HUDEP-2 (cell line): ENCODE results near the gene TBRG1.

Source experiments
- DNase-seq, 76 experiments: peaks; one replicate each; lab custom pipeline; 2025; ENCODE audit not compliant: unreplicated experiment in 76 of 76; lab: John Stamatoyannopoulos, UW

Gene TBRG1

DNA sequence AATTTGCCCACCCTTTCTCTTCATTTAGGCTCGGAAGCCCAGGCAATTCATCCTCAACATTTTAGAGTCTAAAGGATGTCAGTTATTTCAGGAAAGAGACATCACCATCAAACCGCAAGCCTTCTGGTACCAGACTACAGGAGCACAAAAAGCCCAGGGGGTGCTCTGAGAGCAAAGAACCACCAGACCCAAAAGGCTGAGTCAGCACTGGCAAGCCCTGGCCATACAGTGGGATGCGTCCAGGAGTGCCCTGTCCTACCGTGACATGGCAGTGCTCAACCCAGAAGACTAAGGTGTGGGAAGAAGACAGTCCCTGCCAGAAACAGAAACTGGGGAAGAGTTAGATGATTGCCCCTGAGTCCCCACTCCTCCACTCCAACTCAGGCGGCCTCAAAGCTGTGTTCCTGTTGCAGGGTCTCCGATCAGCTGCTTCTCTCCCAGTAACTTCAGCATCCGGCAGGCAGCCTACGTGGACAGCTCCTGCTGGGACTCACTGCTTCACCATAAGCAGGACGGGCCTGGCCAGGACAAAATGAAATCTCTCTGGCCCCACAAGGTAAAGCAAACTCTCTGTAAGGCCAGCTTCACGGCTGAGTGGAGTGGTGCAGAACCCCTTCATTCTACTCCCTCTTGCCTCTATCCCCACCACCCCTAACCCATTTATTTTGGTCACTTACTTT lies 10.0 kb upstream of the TBRG1 start:
- DNase-seq, result no peak

DNA sequence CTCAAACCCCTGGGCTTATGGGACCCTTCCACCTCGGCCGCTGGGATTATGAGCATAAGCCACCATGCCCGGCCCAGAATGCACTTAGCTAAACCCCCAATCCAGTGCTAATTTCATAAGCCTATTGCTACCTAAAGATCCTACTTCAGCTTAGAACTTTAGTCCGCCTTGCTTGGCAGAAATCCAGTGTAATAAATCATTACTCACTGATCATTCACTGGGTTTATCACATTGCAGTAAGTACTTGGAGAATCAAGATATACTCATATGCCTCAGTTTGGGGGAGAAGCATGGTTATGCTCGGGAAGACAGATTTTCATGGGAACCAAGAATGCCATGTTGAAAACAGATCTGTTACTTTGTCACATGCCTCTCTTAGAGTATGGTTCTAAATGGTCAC lies 3.8 kb upstream of the TBRG1 start:
- DNase-seq, result no peak

DNA sequence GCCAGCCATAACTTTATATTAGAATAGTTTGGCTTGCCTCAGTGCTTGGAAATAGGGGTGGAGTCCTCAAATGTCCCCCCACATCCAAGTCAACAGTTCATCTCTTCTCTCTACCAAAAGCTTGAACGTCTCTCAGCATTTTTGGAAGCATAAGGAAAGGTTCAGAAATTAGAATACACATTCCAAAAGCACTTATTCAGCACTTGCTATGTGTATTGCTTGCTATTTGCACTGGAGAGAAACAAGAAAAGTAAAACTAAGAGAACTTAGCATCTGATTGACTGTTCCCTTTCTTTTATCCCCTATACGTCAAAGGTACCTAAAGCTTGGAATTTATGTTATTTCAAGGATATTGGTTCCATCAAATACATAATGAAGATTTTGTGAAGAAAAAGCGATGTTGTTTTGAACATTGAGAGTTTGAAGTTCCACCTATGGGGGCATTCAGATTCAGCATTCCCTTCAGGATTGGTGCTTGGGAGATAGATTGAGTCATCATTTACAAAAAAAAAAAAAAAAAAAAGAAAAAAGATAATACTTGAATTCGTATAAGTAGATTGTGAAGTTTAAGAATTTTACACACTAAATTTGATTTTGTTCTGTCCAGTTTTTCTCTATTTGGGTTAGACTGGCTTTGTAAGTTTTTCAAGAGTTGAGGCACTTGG lies 1.3 kb downstream of the TBRG1 start:
- no peak for DNase-seq

DNA sequence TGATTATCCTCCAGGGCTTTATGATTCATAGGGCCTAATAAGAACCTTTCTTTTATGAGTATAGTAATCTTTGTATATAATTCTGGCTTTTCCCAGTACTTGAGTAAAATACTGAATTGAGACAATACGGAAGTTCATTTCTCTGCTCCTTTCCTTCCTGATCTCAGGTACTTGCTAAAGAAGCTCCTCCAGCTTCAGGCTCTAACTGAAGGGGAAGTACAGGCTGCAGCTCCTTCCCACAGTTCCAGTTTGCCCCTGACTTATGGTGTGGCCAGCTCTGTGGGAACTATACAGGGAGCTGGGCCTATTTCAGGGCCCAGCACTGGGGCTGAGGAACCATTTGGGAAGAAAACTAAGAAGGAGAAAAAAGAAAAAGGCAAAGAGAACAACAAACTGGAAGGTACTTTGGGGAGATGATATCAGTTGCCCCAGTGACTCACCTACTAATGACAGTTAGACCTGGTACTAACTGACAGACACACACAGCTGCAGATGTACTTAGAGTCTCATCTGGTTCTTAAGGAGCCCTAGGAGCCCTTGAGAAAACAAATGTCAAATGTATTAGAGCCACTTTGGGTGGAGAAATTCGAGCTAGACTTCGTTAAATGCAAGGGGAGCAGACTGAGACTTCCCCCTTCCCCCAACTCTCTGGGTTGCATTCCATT lies 3.0 kb downstream of the TBRG1 start:
- peak in 2 of 76 experiments; percentile 7 to 24 for DNase-seq

DNA sequence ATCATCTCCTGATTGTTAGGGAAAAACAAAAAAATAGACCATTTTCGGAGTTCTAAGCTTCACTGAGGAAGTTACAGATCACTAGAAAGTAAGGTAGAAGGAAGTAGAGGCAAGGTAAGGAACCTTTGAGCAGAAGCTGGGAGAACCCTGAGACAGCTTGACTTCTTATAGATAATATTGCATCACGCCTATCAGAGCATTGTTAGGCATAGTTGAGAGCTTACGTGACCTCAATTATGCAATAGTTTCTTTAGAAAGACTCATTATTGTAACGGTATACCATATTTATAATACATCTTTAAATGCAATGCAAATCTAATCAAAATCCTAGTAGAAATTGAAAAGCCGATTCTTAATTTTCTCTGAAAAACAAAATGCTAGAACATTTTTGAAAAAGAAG lies 4.9 kb downstream of the TBRG1 start:
- no peak for DNase-seq

DNA sequence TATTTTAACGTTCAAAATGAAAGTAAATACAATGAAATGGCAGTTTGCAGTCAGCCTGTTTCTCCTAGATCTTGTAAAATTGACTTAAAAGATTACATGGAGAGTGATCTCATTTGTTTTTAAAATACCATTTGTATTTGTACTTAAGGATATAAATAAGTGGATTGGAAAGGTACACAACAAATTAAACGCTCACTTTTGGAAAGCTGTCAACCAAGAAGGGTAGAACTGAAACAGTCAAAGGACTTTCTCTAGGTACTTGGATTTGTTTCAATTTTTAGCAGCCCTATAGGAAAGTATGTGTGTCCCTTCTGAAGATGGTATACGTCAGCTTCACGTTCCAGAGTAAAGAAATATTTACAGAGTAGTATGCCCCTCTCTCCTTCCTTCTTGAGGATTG lies 7.3 kb downstream of the TBRG1 start:
- no peak for DNase-seq

DNA sequence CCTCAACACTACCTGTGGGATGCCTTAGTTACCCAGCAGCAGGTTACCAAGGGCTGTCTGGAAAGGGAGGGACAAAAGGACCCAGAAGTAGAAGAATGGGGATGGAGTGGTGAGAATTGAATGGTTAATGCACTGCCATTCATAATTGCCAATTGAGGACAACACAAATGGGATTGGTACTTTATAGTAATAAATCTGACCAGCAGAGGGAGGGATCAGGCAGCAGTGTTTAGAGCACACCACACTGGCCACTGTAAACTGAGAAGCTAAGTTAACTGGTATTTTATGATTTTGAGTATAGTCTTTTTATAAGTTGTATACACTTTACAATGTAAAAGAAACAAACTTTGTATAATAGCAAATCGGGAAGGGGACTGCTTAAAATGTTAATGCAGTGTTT lies 10.7 kb downstream of the TBRG1 start:
- peak in 6 of 76 experiments; percentile 2 to 24 (median 14) for DNase-seq

DNA sequence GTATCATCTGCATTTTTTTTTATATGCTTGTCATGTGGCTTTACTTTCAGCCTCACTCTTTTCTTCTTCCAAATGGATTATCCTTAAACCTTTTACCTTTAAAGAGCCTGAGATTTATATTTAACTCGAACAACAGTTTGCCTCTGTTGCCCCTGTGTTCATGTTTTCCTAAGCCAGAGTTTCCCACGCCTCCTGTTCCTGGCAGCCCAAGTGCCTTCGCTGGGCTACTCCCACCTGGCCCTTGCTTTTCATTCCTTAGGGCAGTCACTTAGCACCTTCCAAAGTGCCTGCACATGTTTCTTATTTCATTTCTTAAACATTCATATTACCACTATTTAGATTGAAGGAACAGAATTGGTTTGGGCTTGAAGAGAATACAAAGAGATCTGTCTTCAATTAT lies 13.3 kb downstream of the TBRG1 start:
- no peak for DNase-seq

DNA sequence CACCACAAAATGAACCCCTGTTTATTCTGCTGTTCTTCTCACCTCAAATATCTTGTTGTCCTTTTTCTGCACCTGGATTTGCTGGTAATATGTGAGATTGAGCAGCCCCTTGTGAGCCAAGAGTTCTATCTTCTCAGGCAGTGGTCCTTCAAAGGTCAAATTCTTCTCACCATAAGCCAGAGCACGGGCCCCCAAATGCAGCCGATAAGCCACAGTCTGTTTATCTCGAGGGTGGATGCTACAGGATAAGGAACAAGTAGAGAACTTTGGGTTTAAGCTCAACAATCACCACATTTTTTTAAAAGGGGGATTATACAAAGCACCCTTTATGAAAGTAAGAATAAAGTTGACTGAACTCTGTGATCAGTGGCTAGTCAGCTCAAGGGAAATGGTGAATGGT lies 15.8 kb downstream of the TBRG1 start:
- DNase-seq, result peak in 14 of 76 experiments; percentile 3 to 49 (median 14)

DNA sequence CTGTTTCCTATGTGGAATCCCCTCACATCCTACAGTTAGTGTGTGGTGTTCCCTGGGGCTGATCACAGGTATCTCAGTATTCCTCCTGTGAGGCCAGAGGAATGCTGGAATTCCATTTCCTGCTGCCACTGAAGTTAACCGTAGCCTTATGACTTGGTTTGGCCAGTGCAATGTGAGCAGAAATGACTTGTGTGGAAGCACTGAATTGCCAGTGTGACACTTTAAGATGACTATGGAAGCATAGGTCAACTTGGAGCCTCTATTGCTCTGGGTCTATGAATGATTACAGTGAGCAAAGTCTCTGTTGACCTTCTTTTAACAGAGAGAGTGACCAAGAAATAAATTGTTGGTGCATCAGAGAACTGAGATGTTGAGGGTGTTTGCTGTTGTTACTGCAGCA lies 16.5 kb downstream of the TBRG1 start:
- no peak for DNase-seq

DNA sequence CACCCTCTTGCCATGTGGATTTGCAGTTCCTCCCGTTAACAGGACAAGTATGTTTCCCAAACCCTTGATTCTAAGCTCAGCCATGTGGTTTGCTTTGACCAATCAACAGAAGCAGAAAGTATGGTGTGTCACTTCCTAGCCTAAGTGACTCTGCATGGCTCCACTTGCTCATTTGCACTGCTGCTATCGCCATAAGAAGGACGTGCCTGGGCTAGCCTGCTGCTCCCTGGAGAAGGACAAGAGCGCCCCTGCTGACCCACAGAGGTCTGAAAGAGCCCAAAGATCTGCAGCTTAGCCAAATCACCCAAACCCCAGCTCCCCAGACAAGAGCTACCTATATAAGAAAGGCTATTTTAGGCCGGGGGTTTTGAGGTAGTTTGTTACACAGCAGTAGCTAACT lies 18.0 kb downstream of the TBRG1 start:
- DNase-seq, result no peak

DNA sequence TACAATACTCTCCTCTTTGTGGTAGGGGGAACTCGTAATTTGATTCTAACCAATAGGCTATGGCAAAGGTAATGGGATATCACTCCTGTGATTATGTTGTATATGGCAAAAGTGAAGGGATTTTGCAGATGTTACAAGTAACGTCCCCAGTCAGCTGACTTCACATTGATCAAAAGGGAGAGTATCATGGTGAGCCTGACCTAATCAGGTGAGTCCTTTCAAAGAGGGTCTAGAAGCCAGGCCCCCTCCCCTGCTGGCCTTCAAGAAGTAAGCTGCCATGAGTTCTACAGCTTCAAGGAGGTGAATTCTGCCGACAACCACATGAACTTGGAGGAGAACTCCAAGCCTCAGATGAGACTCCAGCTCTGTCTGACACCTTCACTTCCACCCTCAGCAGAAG lies 20.0 kb downstream of the TBRG1 start:
- no peak for DNase-seq

DNA sequence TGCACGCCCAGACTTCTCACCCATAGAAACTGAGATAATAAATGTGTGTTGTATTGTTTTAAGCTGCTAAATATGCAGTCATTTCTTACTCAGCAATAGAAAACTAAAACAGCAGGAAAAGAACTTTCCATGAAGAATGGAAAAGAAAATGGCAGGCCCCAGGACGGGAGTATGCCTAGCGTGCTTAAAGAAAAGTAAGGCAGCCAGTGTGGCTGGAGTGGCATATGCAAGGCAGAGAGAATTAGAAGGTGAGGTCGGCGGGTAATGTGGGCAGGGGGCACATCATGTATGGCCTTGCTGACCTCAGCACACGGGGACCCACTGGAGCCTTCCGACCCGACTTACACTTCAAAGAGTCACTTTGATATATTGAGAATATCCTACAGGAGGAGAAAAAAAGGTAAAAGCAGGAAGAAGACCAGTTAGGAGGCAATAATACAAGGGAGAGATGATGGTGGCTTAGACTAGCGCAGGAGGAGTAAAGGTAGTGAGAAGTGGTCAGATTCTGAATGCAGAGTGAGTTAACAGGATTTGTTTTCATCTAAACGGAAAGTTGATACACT lies 20.5 kb downstream of the TBRG1 start:
- no peak for DNase-seq

DNA sequence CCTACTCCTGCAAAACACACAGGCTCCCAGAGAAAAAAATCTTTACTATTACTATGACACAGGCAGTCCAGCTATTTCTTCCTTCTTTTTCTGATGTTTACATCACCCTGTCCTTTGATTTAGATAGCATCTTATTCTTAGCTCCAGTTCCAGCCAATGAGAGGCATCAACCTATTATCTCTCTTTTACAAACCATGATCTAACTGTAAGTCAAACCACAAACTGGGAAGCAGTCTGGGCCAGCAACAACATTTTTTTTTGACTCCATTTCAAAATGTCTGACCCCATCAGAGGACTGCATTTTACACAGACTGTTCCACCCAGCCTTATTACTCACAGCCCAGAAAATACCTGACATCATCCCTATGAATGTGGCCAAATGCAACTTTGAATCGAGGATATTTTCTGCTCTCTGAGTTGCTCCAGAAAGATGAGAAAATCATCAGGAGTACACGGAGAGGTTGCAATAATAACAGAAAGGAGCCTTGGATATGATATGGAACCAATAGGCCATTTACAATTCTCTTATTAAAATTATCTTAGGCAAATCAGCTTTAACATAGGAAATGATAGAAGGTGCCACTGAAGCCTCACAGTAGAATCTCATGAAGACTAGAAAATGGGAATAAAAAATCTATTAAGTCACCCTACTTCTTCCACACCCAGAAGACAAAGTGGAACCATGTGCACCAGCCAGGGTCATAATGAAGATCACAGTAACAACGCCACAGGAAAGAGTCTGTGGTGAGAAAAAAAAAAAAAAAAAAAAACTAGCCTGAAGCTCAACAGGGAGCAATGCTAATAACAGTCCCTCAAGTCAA lies 21.2 kb downstream of the TBRG1 start:
- peak in 40 of 76 experiments; percentile 3 to 80 (median 45) for DNase-seq

DNA sequence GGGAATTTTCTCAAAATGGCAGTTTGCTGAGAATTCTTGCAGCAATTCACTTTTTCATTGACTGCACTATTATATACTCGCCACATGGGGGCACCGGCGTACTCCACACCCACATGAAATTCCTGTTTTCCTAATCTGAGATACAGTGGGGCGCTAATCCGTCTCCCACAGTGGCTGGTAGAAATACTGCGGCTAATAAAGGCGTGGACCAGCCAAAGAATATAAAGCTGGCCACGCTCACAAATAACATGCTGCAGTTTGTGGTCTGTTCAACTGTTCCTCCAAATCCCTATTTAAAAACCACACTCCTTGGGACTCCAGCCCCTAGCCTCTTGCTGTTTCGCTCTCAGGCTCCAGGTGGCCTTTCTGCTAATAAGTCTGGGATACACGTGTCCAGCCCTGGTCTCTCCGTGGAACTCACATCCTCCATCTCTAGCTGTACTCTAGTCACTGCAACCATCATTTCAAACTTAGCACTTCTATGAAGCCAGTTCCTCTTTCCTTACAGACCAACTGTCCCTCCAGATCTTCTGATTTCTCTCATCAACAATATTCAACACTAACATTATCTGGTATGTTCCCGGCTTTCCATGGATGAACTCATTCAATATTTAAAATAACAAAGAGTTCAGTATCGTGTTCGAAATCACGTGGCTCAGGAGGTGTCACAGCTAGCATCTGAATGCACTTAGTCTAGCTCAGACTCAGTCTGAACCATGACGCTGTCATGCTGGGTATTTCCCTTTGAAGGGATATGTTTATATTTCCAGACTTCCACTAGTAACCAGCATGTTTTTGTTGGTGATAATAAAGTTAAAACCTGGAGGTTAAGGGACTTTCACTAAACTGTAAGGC lies 22.0 kb downstream of the TBRG1 start:
- peak in 44 of 76 experiments; percentile 5 to 64 (median 28) for DNase-seq

DNA sequence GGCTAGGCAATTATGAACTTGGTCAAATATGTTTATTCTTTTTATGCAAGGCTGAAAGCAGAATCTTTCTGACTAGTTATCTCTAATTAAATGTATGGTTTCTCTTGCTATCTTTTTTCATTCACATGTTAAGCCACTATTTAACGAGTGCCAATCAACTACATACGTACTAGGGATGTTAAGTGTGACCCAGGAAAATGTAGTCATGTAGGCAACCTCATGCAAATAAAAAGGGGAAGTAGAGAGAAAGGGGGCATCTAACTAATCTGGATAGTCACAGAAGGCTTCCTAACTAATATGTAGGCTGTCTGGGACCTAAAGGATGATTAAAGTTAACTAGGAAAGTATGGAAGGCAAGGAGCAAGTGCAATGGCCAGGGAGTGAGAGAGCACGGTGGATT lies 23.5 kb downstream of the TBRG1 start:
- no peak for DNase-seq

DNA sequence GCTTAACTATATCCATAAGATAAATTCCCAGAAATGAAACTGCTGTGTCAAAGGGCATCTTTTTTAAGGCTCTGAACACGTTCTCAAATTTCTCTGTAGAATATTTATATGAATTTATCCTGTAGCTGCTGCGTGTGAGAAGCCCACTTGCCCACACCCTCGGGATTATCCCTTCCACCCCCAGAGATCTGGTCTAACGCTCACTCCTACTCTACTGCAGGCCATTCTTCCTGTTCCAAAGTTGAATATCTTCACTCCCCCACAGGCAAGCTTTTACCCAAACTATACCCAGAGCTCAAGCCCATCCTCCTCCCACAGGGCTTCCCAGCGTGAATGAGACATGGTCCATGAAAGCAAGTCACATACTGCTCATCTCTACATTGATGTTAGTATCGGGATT lies 25.9 kb downstream of the TBRG1 start:
- DNase-seq, result no peak

DNA sequence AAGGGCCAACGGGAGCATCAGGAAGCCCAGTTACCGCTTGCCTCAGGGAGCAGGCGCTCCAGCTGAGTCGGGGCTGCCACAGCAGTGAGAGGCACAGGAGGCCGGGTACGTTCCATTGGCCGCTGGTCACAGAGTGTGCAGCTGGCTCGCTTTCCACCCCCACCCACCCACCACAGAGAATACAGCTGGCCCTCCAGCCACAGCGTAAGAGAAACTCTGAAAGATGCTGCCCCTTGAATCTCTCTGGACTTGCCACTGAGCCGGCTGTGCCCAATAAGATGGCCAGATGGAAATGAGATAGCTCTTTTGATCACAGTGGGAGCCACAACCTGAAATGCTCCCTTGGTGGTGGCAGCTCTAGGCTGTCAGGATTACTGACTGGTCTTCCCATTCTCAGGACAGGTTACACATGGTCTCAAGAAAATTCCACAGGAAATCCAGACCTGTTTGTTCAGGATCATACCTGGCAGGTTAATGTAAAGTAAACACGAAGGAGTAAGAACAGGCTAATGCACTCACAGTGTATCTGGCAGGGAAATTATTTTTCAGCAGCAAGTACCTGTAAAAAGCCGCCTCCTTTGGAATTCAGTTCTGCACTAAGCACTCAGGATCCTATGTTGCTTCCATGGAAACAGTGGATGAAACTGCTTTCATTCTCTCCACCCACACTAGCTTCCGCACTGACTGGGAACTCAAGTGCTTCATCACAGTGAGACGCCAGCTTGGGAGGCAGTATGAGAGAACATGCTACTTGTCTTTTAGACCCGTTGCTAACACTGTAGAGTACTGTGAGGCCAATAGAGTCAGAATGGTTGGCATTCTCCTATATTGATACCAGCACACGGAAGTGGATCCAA lies 34.3 kb downstream of the TBRG1 start:
- no peak for DNase-seq

DNA sequence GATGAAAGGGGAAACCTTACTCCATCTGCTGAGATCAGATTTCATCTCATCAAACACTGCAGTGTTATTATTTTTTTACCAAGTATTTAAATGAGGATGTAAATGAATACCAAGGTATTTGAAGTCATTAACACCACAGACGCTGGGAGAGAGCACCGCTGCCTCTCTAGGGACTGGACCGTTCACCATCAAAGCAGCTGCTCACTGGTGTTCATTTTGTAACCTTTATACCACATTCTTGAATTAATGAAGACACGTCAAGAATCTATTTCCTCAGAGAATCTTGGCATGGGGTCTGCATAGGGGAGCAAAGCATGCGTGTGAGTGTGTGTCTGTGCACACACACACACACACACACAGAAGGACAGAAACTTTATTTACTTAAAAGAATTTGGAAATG lies 35.2 kb downstream of the TBRG1 start:
- no peak for DNase-seq
